OCI-LY7 (cell line): ENCODE data around the gene TCERG1L. TPM values are rescaled to one million over a fixed set of nuclear protein-coding genes. Genes with fewer than 3 reads are reported as not detected.

Experiments used
- BruUV-seq: library from RNA; stranded (reverse); fragments of 400-500 nt; replicated peaks from 2 replicates; lab custom pipeline; 2021; lab: Mats Ljungman, UMichigan
- CTCF ChIA-PET: fragments of 300-600 bp; sonication (Branson Sonifier 250); formaldehyde crosslinking; loops from one replicate; lab custom pipeline; 2022; ENCODE audit warnings: antibody characterized with exemption; ENCODE audit not compliant: unreplicated experiment; lab: Charles Lee
- POLR2A ChIA-PET: fragments of 300-600 bp; sonication (Branson Sonifier 250); formaldehyde crosslinking; loops from one replicate; lab custom pipeline; 2022; ENCODE audit warnings: antibody characterized with exemption; lab: Charles Lee
- DNase-seq: peaks from one replicate; pipeline ENCODE4 v3.0.0-alpha.2; 2015; ENCODE audit warnings: low spot score
- H2AFZ ChIP-seq: fragments of 200-600 bp; sonication (generic), shearing (Covaris generic); 2 replicates; pipeline ENCODE4 v1.6.1; 2014; ENCODE audit warnings: mild to moderate bottlenecking, antibody characterized with exemption, low read length, moderate library complexity
- H3K27ac ChIP-seq: fragments of 200-600 bp; sonication (generic); 2 replicates; pipeline ENCODE4 v1.5.1; 2014; ENCODE audit warnings: mixed run types, low read depth, mild to moderate bottlenecking, moderate library complexity, low read length, inconsistent platforms; ENCODE audit not compliant: poor library complexity, severe bottlenecking
- H3K36me3 ChIP-seq: fragments of 200-600 bp; sonication (generic); 2 replicates; pipeline ENCODE4 v1.6.1; 2014; ENCODE audit warnings: mild to moderate bottlenecking, antibody characterized with exemption, low read length, moderate library complexity, mixed read lengths; ENCODE audit not compliant: insufficient read depth
- H3K4me1 ChIP-seq: fragments of 200-600 bp; sonication (generic); 2 replicates; pipeline ENCODE4 v1.5.1; 2014; ENCODE audit warnings: mild to moderate bottlenecking, low read length; ENCODE audit not compliant: insufficient read depth, poor library complexity, severe bottlenecking
- H3K4me2 ChIP-seq: fragments of 200-600 bp; sonication (generic); 2 replicates; pipeline ENCODE4 v1.6.1; 2014; ENCODE audit warnings: mild to moderate bottlenecking, low read length
- H3K4me3 ChIP-seq: fragments of 200-600 bp; sonication (generic); 2 replicates; pipeline ENCODE4 v1.5.1; 2014; ENCODE audit warnings: mild to moderate bottlenecking, low read depth, low read length; ENCODE audit not compliant: poor library complexity, severe bottlenecking
- H3K79me2 ChIP-seq: fragments of 200-600 bp; sonication (generic); 2 replicates; pipeline ENCODE4 v1.6.1; 2016; ENCODE audit warnings: low read depth, mild to moderate bottlenecking, low read length, moderate library complexity, mixed read lengths; ENCODE audit not compliant: insufficient read depth
- H3K9me2 ChIP-seq: fragments of 200-600 bp; sonication (generic); 2 replicates; pipeline ENCODE4 v1.6.1; 2016; ENCODE audit warnings: mild to moderate bottlenecking, low read length, mixed read lengths; ENCODE audit not compliant: insufficient read depth
- H3K9me3 ChIP-seq: fragments of 200-600 bp; sonication (generic); 2 replicates; pipeline ENCODE4 v1.6.1; 2014; ENCODE audit warnings: mild to moderate bottlenecking, mixed run types, low read length, mixed read lengths
- H4K20me1 ChIP-seq: fragments of 200-600 bp; sonication (generic); 2 replicates; pipeline ENCODE4 v1.6.1; 2014; ENCODE audit warnings: mild to moderate bottlenecking, antibody characterized with exemption, low read length, moderate library complexity, mixed read lengths; ENCODE audit not compliant: insufficient read depth
- CTCF ChIP-seq: fragments of 200-600 bp; sonication (generic); conservative IDR thresholded peaks from 2 replicates; pipeline ENCODE4 v1.5.1; 2014; ENCODE audit warnings: mild to moderate bottlenecking, antibody characterized with exemption, low read length, moderate library complexity, mixed read lengths
- EZH2phosphoT487 ChIP-seq: fragments of 200-600 bp; sonication (generic); IDR thresholded peaks from 2 replicates; pipeline ENCODE4 v1.6.1; 2018; ENCODE audit warnings: low read depth, borderline replicate concordance, mild to moderate bottlenecking, mixed run types, antibody characterized with exemption, low read length, moderate library complexity, mixed read lengths
- intact Hi-C: fragments of 100-400 bp; cut with micrococcal nuclease; formaldehyde crosslinking; loops from one replicate; pipeline ENCODE4 v1.10.0; 2022; ENCODE audit not compliant: unreplicated experiment
- total RNA-seq, 2 experiments: library from RNA; depleted of rRNA in 1 of 2; stranded (reverse); fragments of >200 nt in 1 of 2; shearing (Covaris generic) in 1 of 2; gene quantifications; 2 replicates each; pipeline ENCODE4 v1.2.3, GENCODE V29; 2014 to 2022

The TCERG1L gene
- total RNA-seq, 2 experiments from 2014 or later = not detected

GRCh38 chr10:131070856-131071255 is 240.7 kb downstream of the TCERG1L start:
- Histone ChIP-seq H3K79me2 (no peaks in the 10 kb centered on the region), H3K4me2 (no peak overlapping the region), H2AFZ (no peak overlapping the region), H3K9me2 (no peaks in the 10 kb centered on the region), H3K9me3 (no peaks in the 10 kb centered on the region), H3K4me3 (no peak overlapping the region), H4K20me1 (no peaks in the 10 kb centered on the region), H3K36me3 (no peaks in the 10 kb centered on the region), H3K4me1 (no peaks in the 10 kb centered on the region), H3K27ac (no peak overlapping the region)
- ChIA-PET CTCF (no interaction called here), POLR2A (no interaction called here)
- BruUV-seq = no TSS peak
- TF ChIP-seq EZH2phosphoT487 (no peak), CTCF (no peak)
- intact Hi-C loops = no loop called here
- no peak for DNase-seq

DNA sequence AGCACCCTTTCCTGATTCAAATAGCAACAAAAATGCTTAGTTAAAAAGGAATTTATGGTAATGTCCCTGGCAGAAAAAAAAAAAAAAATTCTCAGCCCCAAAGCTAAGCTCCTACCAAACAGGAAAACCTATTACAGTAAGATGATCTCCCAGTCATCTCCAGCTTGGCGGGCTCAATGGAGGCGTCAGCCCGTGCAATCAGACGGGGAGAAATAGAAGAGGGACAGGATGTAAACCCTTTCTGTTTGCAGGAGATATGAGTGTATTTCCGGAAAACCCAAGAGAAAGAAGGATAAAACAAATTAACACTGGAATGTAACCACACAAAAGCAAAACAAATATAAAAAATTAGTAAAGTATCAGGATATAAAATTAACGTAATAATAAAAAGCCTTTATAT is 242.8 kb downstream of the TCERG1L start:
- H2AFZ ChIP-seq = no peak overlapping the region
- DNase-seq = no peak
- no peak overlapping the region for H3K4me3 ChIP-seq
- H3K79me2 ChIP-seq = no peaks in the 10 kb centered on the region
- no peak overlapping the region for H3K4me2 ChIP-seq
- no peak for TF ChIP-seq CTCF
- no peak for TF ChIP-seq EZH2phosphoT487
- no peaks in the 10 kb centered on the region for H3K9me2 ChIP-seq
- no peaks in the 10 kb centered on the region for H3K9me3 ChIP-seq
- no peak overlapping the region for H3K27ac ChIP-seq
- H3K4me1 ChIP-seq = no peaks in the 10 kb centered on the region
- CTCF ChIA-PET = no interaction called here
- H4K20me1 ChIP-seq = no peaks in the 10 kb centered on the region
- intact Hi-C loops = no loop called here
- no TSS peak for BruUV-seq
- no peaks in the 10 kb centered on the region for H3K36me3 ChIP-seq
- POLR2A ChIA-PET = no interaction called here

- Histone ChIP-seq H2AFZ (no peak overlapping the region), H3K9me3 (no peaks in the 10 kb centered on the region), H3K4me1 (no peaks in the 10 kb centered on the region), H3K79me2 (no peaks in the 10 kb centered on the region), H4K20me1 (no peaks in the 10 kb centered on the region), H3K36me3 (no peaks in the 10 kb centered on the region), H3K27ac (no peak overlapping the region), H3K9me2 (no peaks in the 10 kb centered on the region), H3K4me2 (no peak overlapping the region), H3K4me3 (no peak overlapping the region)
- ChIA-PET CTCF (no interaction called here), POLR2A (no interaction called here)
- TF ChIP-seq EZH2phosphoT487 (no peak), CTCF (no peak)
- no peak for DNase-seq
- intact Hi-C loops = no loop called here
- no TSS peak for BruUV-seq
Measured at GRCh38 chr10:131068311-131068710, 243.2 kb downstream of the TCERG1L start.
